Retinal pigment epithelial cell (primary cell): Measurements from ENCODE around the gene TTC33.
"Not testable (repeated sequence)": the region's sequence is repeated elsewhere in the genome, so short reads cannot be mapped to it uniquely, and the experiment has no call there.

ENCODE experiments used
- DNase-seq: peaks from one replicate; pipeline ENCODE4 v3.0.0-alpha.2; 2010; ENCODE audit warnings: low read depth
- H3K4me3 ChIP-seq: 2 replicates; pipeline ENCODE4 v1.5.1; 2011; ENCODE audit warnings: mild to moderate bottlenecking, low read length, control low read depth, moderate library complexity
- CTCF ChIP-seq: conservative IDR thresholded peaks from 2 replicates; pipeline ENCODE4 v1.5.1; 2011; ENCODE audit warnings: low read depth, low read length, control low read depth, inconsistent platforms

Gene TTC33

GRCh38 chr5:40797273-40798011, 41.7 kb upstream of the TTC33 start:
- DNase-seq = no peak
- TF ChIP-seq CTCF = no peak
- H3K4me3 ChIP-seq = peak overlapping the region; percentile 90

GRCh38 chr5:40796487-40796889, 40.7 kb upstream of the TTC33 start:
- H3K4me3 ChIP-seq = peak overlapping the region; percentile 90
- no peak for TF ChIP-seq CTCF
- no peak for DNase-seq

GRCh38 chr5:40794877-40795276, 39.1 kb upstream of the TTC33 start:
- DNase-seq, H3K4me3 ChIP-seq: not testable (repeated sequence)

GRCh38 chr5:40794340-40794739, 38.6 kb upstream of the TTC33 start:
- DNase-seq, H3K4me3 ChIP-seq: not testable (repeated sequence)

- H3K4me3 ChIP-seq, DNase-seq: not testable (repeated sequence)
Observed at GRCh38 chr5:40792691-40793090, 36.9 kb upstream of the TTC33 start.

- H3K4me3 ChIP-seq = no peak overlapping the region
- no peak for TF ChIP-seq CTCF
- no peak for DNase-seq
Observed at GRCh38 chr5:40791715-40792139, 36.0 kb upstream of the TTC33 start.

- TF ChIP-seq CTCF = no peak
- DNase-seq = no peak
- H3K4me3 ChIP-seq = no peak overlapping the region
Observed at GRCh38 chr5:40790947-40791593, 35.3 kb upstream of the TTC33 start.

GRCh38 chr5:40788941-40789340, 33.2 kb upstream of the TTC33 start:
- not testable (repeated sequence) for H3K4me3 ChIP-seq, DNase-seq

GRCh38 chr5:40787986-40788385, 32.2 kb upstream of the TTC33 start:
- H3K4me3 ChIP-seq = no peak overlapping the region
- DNase-seq = no peak
- no peak for TF ChIP-seq CTCF

GRCh38 chr5:40786664-40787063, 30.9 kb upstream of the TTC33 start:
- not testable (repeated sequence) for H3K4me3 ChIP-seq, DNase-seq
